ENCODE data around the gene MAFG. TPM values are rescaled to one million over a fixed set of nuclear protein-coding genes. Genes with fewer than 3 reads are reported as not detected.

The MAFG gene
- polyA plus RNA-seq, 3 donors from 2014 or later = 1.1 to 4.8 (median 1.3) TPM

DNA sequence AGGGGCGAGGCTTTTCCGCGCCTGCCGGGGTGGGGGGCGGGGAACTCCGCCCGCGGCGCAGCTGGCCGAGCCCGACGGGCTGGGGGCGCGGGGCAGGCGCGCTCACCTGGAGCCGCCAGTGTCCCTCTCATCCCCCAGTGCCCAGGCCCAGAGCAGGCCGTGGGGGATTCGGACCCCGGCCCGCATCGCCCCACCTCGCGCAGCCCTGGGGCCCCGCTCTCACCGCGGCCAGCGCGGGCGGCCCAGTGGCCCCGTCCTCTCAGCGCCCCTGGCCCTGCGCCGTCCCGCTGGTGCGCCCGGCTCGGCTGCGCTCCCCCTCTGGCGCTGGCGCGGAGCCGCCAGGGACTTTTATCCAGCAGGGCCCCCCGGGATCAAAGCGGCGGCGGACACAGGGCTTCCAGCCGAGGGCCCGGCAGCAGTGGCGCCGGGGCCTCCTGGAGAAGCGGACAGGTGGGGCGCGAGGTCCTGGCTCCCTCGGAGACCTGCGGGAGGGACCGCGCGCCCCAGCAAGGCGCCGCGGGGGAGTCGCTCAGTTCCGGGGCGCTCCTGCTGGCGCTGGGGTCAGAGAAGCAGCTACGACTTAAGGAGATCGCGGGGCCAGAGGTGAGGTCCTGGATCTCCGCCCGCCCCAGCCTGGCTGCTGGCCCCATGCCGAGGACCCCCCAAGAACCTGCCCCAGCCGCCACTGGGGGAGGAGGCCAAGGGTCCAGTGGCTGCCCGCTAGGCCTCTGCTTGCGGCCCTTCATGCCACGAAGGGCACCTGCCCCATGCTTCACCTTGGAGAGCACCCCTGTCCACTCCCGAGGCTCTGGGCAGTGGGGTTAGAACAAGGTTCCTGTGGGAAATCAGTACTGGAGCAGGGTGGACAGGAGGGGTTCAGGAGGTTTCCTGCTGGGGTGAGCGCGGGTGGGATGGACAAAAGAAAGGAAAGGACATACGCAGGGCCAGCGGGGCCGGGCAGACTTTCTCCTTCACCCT is 34.3 kb upstream of the MAFG start:
- peaks cover 0 to 9% of the 10 kb centered on the region in 2 donors for H3K4me1 Mint-ChIP-seq
- DNase-seq = no peak
- H3K9me3 Mint-ChIP-seq = no peaks in the 10 kb centered on the region
- H3K27me3 Mint-ChIP-seq (ENCODE audit: low read depth in 3 of 3) = peaks cover 16 to 18% (median 18%) of the 10 kb centered on the region in 3 donors
- no peaks in the 10 kb centered on the region for H3K36me3 Mint-ChIP-seq
- no peak overlapping the region for H3K27ac Mint-ChIP-seq
- H3K4me3 Mint-ChIP-seq = peak overlapping the region in 3 of 5 donors; percentile 38 to 70 (median 56)

DNA sequence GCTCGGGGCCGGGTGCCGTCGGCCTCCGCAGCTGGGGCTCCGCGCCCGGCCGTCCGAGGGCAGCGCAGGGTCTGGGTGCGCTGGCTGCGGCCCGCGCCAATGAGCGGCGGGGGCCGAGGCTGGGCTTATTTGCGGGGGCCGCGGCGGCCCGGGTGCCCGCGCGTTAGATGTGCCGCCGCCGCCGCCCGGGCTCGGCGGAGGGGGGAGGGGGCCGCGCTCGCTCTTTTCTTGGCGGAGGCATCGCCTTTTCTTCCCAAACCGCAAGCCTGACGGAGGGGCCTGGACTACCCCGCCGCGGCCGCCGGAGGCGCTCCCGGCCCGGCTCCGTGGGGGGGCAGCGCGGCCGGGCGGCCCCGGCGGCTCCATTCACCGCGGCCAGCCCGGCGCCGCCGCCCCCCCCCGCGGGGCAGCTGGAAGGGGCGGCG is 33.6 kb upstream of the MAFG start, which contains the start of gene NOTUM:
TSS of gene NOTUM (minus strand) at position 101 of the 425 bp plus-strand sequence. CDS start 278 bp downstream, outside the sequence.
- no peak for DNase-seq
- H3K9me3 Mint-ChIP-seq = no peaks in the 10 kb centered on the region
- no peaks in the 10 kb centered on the region for H3K36me3 Mint-ChIP-seq
- H3K4me3 Mint-ChIP-seq = no peak within 1 kb of the TSS
- H3K4me1 Mint-ChIP-seq = peaks cover 0 to 9% of the 10 kb centered on the region in 2 donors
- H3K27me3 Mint-ChIP-seq (ENCODE audit: low read depth in 3 of 3) = peaks cover 16 to 19% (median 17%) of the 10 kb centered on the region in 3 donors
- no peak within 1 kb of the TSS for H3K27ac Mint-ChIP-seq

DNA sequence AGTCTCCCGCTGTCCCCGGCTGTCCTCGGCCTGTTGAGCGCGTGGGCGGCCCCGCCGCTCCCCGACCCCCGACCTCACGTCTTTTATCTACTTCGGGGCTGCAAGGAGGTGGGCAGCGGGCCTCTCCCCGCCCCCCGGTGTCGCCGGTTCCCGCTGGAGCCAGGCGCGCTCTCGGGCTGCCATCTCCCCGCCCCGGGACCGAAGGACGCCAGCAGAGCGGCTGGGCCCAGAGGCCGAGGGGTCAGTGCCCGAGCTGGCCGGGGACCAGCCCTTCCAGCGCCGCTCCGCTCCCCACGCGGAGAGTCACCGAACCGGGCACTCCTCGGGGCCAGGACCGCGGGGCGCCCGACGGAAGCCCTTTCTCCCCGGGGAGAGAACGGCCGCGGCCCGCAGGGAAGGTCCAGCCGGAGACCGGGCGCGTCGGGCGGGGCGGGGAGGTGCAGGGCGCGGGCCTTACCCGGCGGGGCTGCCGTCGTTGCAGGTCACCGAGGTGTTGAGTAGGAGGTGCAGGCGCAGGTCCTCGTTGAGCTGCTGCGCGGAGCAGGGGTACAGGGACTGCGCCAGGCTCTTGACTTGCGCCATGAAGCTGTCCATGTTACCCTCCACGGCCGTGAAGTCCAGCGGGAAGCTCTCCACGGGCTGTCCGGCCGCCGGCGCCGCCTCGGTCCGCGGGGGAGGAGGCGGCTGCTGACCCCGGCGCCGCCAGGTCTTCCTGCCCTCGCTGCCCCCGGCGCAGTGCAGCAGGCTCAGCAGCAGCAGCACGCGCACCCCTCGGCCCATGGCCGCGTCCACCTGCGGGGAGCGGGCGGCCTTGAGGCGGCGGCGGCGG is 32.8 kb upstream of the MAFG start:
- peaks cover 0 to 9% of the 10 kb centered on the region in 2 donors for H3K4me1 Mint-ChIP-seq
- H3K4me3 Mint-ChIP-seq = no peak overlapping the region
- no peak for DNase-seq
- H3K9me3 Mint-ChIP-seq = no peaks in the 10 kb centered on the region
- peaks cover 13 to 16% (median 16%) of the 10 kb centered on the region in 3 donors for H3K27me3 Mint-ChIP-seq (ENCODE audit: low read depth in 3 of 3)
- no peaks in the 10 kb centered on the region for H3K36me3 Mint-ChIP-seq
- H3K27ac Mint-ChIP-seq = no peak overlapping the region

DNA sequence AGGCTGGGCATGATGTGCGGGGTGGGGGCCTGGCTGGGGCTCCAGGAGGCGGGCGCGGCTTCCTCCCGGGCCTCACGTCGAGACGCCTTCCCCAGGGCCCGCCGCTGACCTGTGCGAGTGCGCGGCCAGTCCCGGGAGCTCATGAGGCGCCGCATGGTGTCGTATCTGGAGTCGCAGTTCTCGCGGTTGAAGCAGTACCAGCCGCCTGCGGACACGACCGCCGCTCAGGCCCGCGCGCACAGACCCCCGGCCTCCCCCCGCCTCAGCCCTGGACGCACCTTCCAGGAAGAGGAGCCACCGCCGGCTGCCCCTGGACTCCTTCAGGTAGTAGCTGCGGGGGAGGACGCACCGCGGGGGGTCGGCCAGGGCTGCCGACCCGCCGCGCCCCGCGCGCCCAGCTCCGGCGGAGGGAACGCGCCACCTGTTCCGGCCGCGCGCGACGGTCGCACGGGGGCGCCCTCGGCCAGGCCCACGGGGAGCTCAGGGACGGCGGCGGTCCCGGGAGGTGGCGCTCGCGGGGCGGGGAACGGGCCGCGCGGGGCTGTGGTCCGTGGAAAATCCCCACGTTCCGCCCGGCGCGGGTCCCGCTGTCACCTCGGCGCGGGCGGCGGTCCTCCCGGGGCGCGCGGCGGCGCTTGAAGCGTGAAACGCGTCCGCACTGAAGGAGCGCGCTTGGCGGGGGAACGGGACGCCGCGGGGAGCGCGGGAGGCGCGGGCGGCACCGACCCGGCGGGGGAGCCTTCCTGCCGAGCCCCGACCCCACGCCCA is 32.0 kb upstream of the MAFG start:
- Mint-ChIP-seq H3K27me3 (ENCODE audit: low read depth in 3 of 3) (peaks cover 13 to 16% (median 16%) of the 10 kb centered on the region in 3 donors), H3K4me3 (peak overlapping the region in 2 of 5 donors; percentile 40 to 46), H3K4me1 (peaks cover 0 to 9% of the 10 kb centered on the region in 2 donors), H3K36me3 (no peaks in the 10 kb centered on the region), H3K27ac (no peak overlapping the region), H3K9me3 (no peaks in the 10 kb centered on the region)
- peak; percentile 79 to 81 (median 80) for DNase-seq

DNA sequence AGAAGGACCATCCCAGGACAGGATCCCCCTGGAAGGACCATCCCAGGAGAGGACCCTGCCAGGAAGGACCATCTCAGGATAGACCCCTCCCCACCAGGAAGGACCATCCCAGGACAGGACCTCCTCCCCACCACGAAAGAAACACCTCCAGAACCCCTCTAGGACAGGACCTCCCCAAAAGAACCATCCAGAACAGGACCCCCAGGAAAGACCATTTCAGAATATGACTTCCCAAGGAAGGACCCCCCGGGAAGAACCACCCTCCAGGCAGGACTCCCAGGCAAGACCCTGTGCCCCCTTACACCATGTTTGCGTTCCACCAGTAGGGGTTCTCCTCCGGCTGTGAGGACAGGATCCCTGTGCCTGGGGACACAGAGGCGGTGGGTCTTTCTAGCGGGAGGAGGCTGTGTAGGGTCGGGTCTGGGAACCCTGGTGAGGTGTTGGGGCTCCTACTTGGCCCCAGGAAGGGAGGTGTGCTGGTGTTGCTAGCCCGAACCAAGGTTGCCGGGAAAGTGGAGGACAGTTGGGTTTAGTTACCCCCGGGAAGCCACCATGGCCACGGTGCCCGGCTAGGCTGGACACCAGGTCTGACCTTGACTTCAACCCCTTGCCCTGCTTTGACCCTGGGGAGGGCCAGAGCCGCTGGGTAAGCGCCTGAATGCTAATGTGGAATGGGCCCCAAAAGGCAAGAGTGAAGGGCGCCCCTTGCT is 31.3 kb upstream of the MAFG start:
- peak overlapping the region; percentile 40 to 70 (median 56) for H3K4me3 Mint-ChIP-seq
- no peaks in the 10 kb centered on the region for H3K9me3 Mint-ChIP-seq
- H3K27ac Mint-ChIP-seq = no peak overlapping the region
- peaks cover 16 to 17% (median 16%) of the 10 kb centered on the region in 3 donors for H3K27me3 Mint-ChIP-seq (ENCODE audit: low read depth in 3 of 3)
- DNase-seq = no peak
- H3K36me3 Mint-ChIP-seq = no peaks in the 10 kb centered on the region
- H3K4me1 Mint-ChIP-seq = peaks cover 0 to 9% of the 10 kb centered on the region in 2 donors

DNA sequence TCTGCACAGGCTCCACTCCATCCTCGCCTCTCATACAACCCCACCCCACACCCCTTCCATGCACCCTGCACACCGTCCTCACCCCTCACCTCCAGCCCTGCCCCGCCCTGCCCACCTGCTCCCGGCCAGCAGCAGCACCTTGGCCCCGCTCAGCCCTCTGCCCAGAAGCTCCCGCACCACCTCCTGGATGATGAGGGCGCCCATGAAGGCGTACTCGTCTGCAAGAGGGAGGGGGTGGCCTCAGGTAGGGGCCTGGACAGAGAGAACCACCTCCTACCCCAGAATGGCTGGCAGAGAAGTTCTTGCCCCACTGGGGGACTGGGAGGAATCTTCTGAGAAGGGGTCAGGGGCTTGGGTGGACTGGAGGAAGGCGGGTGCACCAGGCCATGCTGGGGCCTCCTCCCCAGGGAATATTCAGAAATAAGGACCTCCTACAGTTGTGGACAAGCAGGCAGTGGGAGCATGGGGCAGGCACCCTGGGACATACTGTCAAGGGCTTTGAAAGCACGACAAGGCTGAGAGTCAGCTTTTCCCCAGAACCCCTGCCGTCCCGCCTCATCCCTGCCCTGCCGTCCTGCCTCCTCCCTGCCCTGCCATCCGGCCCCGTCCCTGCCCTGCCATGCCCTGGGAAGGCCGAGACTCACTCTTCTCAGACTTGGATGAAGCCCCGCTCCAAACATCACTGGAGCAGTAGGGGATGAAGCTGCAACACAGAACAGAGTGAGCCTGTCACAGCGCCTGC is 30.3 kb upstream of the MAFG start:
- Mint-ChIP-seq H3K27ac (no peak overlapping the region), H3K4me3 (peak overlapping the region in 2 of 5 donors; percentile 9 to 46), H3K4me1 (peaks cover 0 to 9% of the 10 kb centered on the region in 2 donors)

DNA sequence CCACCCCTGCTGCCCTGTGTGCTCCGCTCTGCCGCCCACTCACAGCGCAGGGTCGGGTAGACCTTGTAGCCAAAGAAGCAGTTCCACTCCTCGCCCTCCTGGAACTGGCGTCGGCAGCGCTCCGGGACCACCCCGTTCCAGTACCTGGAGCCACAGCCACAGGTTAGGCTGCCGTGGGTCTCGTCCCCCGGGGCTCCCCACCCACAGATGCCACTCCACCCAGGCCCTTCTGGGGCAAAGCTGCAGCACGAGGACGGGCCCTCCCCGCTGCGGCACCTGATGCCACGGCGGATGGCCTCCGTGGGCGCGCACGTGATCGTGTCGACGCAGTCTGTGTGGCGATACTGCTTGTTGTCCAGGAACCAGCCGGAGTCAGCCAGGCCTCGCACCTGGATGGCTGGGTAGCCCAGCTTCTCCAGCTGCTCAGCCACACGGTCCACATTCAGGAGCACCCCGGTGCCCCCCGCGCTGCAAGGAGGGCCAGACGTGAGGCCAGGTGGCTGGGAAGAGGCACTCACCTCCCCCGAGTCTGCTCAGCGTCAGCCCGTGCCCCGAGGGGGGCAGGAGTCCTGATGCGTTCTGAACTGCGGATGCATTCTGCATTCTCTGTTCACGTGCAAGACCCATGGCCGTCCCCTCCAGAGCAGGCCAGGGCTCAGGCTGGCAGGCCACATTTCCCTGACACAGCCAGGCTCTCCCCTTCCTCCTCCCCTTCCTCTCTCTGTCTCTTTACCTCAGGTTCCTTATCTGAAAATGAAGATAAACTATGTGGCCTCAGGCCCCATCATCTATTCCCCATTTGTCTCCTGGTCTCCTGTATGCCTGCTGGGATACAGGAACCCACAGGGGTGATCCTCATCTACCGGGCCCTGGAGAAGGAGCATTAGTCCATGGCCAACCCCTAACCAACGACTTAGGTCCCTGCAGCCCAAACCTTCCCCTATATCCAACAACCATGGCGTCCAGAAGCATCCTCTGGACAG is 29.4 kb upstream of the MAFG start:
- DNase-seq = no peak
- Mint-ChIP-seq H3K27me3 (ENCODE audit: low read depth in 3 of 3) (peaks cover 7 to 11% (median 9%) of the 10 kb centered on the region in 3 donors), H3K27ac (peak overlapping the region in 1 of 6 donors; percentile 69), H3K4me1 (peaks cover 0 to 6% of the 10 kb centered on the region in 2 donors), H3K4me3 (peak overlapping the region in 2 of 5 donors; percentile 9 to 32), H3K36me3 (no peaks in the 10 kb centered on the region), H3K9me3 (no peaks in the 10 kb centered on the region)

More for the DNA sequence above, 30.3 kb upstream of the MAFG start:
- Mint-ChIP-seq H3K27me3 (ENCODE audit: low read depth in 3 of 3) (peaks cover 12 to 13% (median 13%) of the 10 kb centered on the region in 3 donors), H3K36me3 (no peaks in the 10 kb centered on the region), H3K9me3 (no peaks in the 10 kb centered on the region)
- no peak for DNase-seq

DNA sequence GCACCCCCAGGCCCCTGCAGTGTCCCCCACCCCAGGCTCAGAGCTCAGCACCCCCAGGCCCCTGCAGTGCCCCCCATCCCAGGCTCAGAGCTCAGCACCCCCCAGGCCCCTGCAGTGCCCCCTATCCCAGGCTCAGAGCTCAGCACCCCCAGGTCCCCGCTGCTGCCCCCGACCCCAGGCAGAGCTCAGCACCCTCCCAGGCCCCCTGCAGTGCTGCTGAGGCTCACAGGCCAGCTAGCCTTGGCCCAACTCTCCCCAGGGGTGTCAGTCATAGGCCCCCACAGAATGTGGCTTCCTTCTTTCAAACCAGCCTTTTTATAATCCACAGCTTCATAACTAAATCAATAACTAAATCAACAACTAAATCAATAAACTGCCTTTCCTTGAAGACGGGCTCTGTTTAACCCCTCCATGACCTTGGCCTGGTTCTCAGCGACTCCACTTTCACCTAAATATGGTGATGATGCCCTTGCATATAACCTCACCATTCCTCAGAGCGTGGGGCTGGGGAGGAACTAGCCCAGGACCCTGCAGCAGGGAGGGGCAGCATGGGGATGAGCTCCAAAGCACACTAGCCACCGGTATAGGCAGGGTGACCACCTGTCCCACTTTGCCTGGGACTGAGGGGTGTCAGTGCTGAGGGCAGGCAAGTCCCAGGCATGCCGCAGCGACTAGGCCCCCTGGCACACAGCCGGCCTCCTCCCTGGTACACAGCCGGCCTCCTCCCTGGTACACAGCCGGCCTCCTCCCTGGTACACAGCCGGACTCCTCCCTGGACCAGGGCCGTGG is 28.4 kb upstream of the MAFG start:
- Mint-ChIP-seq H3K9me3 (no peaks in the 10 kb centered on the region), H3K27ac (no peak overlapping the region), H3K36me3 (no peaks in the 10 kb centered on the region), H3K4me3 (no peak overlapping the region), H3K27me3 (ENCODE audit: low read depth in 3 of 3) (peaks cover 7 to 11% (median 9%) of the 10 kb centered on the region in 3 donors), H3K4me1 (peaks cover 0 to 7% of the 10 kb centered on the region in 2 donors)
- no peak for DNase-seq

DNA sequence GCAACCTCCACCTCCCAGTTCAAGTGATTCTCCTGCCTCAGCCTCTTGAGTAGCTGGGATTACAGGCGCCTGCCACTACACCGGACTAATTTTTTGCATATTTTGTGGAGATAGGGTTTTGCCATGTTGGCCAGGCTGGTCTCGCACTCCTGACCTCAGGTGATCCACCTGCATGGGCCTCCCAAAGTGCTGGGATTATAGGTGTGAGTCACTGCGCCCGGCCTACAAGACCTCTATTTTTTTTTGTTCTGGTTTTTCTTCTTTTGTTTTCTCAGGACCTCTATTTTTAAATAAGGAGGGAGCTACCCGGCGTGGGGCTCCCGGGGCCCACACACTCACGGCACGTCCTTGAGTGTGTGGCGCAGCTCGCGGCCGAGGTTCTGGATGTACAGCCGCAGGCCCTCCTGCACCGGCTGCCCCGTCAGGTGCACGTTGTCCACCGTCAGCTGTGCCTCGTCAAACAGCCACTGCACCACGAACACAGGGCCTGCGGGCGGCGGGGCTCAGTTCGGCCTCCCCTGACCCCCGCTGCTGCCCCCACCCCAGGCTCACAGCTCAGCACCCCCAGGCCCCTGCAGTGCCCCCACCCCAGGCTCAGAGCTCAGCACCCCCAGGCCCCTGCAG is 27.6 kb upstream of the MAFG start:
- no peak overlapping the region for H3K27ac Mint-ChIP-seq

More for the DNA sequence above, 27.6 kb upstream of the MAFG start:
- Mint-ChIP-seq H3K4me3 (no peak overlapping the region), H3K27me3 (ENCODE audit: low read depth in 3 of 3) (peaks cover 7 to 11% (median 10%) of the 10 kb centered on the region in 3 donors), H3K36me3 (no peaks in the 10 kb centered on the region), H3K9me3 (no peaks in the 10 kb centered on the region), H3K4me1 (peaks cover 0 to 7% of the 10 kb centered on the region in 2 donors)
- DNase-seq = no peak
